IMR-90 (cell line): ENCODE measurements around the gene STK40. TPM values are rescaled to one million over a fixed set of nuclear protein-coding genes. Genes with fewer than 3 reads are reported as not detected.
A peak's percentile ranks its signal among the peaks of the same experiment; 100 is the strongest.

Source experiments
- ATAC-seq: fragments of 200-7000 bp; cut with Tn5 transposase; 2 replicates; pipeline ENCODE4 v1.9.1; 2020; ENCODE audit warnings: low read depth, mild to moderate bottlenecking, moderate library complexity
- BruUV-seq: library from RNA; stranded (reverse); fragments of 400-500 nt; replicated peaks from 2 replicates; lab custom pipeline; 2021; lab: Mats Ljungman, UMichigan
- CTCF ChIA-PET: fragments of 300-600 bp; formaldehyde crosslinking; extraction: SDS; loops from one replicate; lab custom pipeline; 2021; ENCODE audit warnings: antibody characterized with exemption; lab: Yijun Ruan, JAX
- POLR2A ChIA-PET: fragments of 300-600 bp; sonication (Branson Sonifier 250); formaldehyde crosslinking; loops from one replicate; lab custom pipeline; 2022; ENCODE audit warnings: antibody characterized with exemption; ENCODE audit not compliant: unreplicated experiment; lab: Charles Lee
- DNase-seq: peaks from one replicate; pipeline ENCODE4 v3.0.0; 2013
- H2AFZ ChIP-seq: replicated peaks from 2 replicates; pipeline ENCODE3; 2013; ENCODE audit warnings: low read length, mild to moderate bottlenecking; ENCODE audit not compliant: poor library complexity
- H2AK5ac ChIP-seq: 2 replicates; pipeline ENCODE4 v1.6.1; 2013; ENCODE audit warnings: low read depth, low read length, inconsistent platforms
- H2AK9ac ChIP-seq: replicated peaks from 2 replicates; pipeline ENCODE3; 2013; ENCODE audit warnings: mild to moderate bottlenecking, low read depth, low read length, moderate library complexity; ENCODE audit not compliant: poor library complexity
- H2BK120ac ChIP-seq: 2 replicates; pipeline ENCODE4 v1.6.1; 2013; ENCODE audit warnings: low read depth, low read length, inconsistent platforms
- H2BK15ac ChIP-seq: 3 replicates; pipeline ENCODE4 v1.6.1; 2013; ENCODE audit warnings: low read depth, low read length, inconsistent platforms
- H2BK20ac ChIP-seq: 2 replicates; pipeline ENCODE4 v1.6.1; 2013; ENCODE audit warnings: low read depth, mild to moderate bottlenecking, inconsistent platforms, low read length, moderate library complexity
- H2BK5ac ChIP-seq: 2 replicates; pipeline ENCODE4 v1.6.1; 2013; ENCODE audit warnings: mild to moderate bottlenecking, low read depth, low read length, inconsistent platforms; ENCODE audit not compliant: poor library complexity, severe bottlenecking
- H3K14ac ChIP-seq: replicated peaks from 2 replicates; pipeline ENCODE4 v1.6.1; 2013; ENCODE audit warnings: low read depth, low read length, inconsistent platforms
- H3K18ac ChIP-seq: 2 replicates; pipeline ENCODE4 v1.6.1; 2013; ENCODE audit warnings: low read depth, low read length, control low read depth
- H3K23ac ChIP-seq: 2 replicates; pipeline ENCODE4 v1.6.1; 2013; ENCODE audit warnings: low read depth, low read length, inconsistent platforms
- H3K27ac ChIP-seq: 2 replicates; pipeline ENCODE4 v1.5.1; 2013; ENCODE audit warnings: mild to moderate bottlenecking, control low read depth, low read length; ENCODE audit not compliant: insufficient read depth
- H3K27me3 ChIP-seq: 2 replicates; pipeline ENCODE4 v1.6.1; 2013; ENCODE audit warnings: low read length; ENCODE audit not compliant: control insufficient read depth, insufficient read depth
- H3K36me3 ChIP-seq: 2 replicates; pipeline ENCODE4 v1.6.1; 2013; ENCODE audit warnings: low read length, mixed read lengths; ENCODE audit not compliant: control insufficient read depth, insufficient read depth
- H3K4ac ChIP-seq: 2 replicates; pipeline ENCODE4 v1.6.1; 2013; ENCODE audit warnings: low read depth, low read length, inconsistent platforms
- H3K4me1 ChIP-seq: 2 replicates; pipeline ENCODE4 v1.6.1; 2013; ENCODE audit warnings: low read length, mixed read lengths; ENCODE audit not compliant: control insufficient read depth, insufficient read depth
- H3K4me2 ChIP-seq: 2 replicates; pipeline ENCODE4 v1.6.1; 2013; ENCODE audit warnings: low read depth, mild to moderate bottlenecking, control low read depth, low read length, moderate library complexity
- H3K4me3 ChIP-seq: 2 replicates; pipeline ENCODE4 v1.5.1; 2013; ENCODE audit warnings: low read depth, mild to moderate bottlenecking, control low read depth, low read length, moderate library complexity; ENCODE audit not compliant: insufficient read depth
- H3K56ac ChIP-seq: 2 replicates; pipeline ENCODE4 v1.6.1; 2013; ENCODE audit warnings: low read length, inconsistent platforms; ENCODE audit not compliant: insufficient read depth; ENCODE audit errors: extremely low read depth
- H3K79me1 ChIP-seq, 2 experiments: 2 replicates each; pipeline ENCODE4 v1.6.1; 2013; ENCODE audit warnings: low read length in 2 of 2, inconsistent platforms in 1 of 2, low read depth in 1 of 2
- H3K9ac ChIP-seq: 2 replicates; pipeline ENCODE4 v1.6.1; 2013; ENCODE audit warnings: low read depth, low read length, control low read depth
- H3K9me1 ChIP-seq: 2 replicates; pipeline ENCODE4 v1.6.1; 2013; ENCODE audit warnings: low read length, inconsistent platforms; ENCODE audit not compliant: insufficient read depth
- H3K9me3 ChIP-seq: 2 replicates; pipeline ENCODE4 v1.6.1; 2013; ENCODE audit warnings: low read length; ENCODE audit not compliant: control insufficient read depth, insufficient read depth
- H4K20me1 ChIP-seq: 2 replicates; pipeline ENCODE4 v1.6.1; 2013; ENCODE audit warnings: low read length, inconsistent platforms; ENCODE audit not compliant: insufficient read depth
- H4K5ac ChIP-seq: 2 replicates; pipeline ENCODE4 v1.6.1; 2013; ENCODE audit warnings: mild to moderate bottlenecking, low read depth, low read length, control low read depth
- H4K8ac ChIP-seq, 2 experiments: 2 replicates each; pipeline ENCODE4 v1.6.1; 2013; ENCODE audit warnings: low read depth in 2 of 2, low read length in 2 of 2, control low read depth in 1 of 2, inconsistent platforms in 1 of 2
- H4K91ac ChIP-seq: 2 replicates; pipeline ENCODE4 v1.6.1; 2013; ENCODE audit warnings: low read depth, low read length, inconsistent platforms; ENCODE audit not compliant: insufficient read depth
- BHLHE40 ChIP-seq: fragments of 150-350 bp; IDR thresholded peaks from 2 replicates; pipeline ENCODE4 v1.6.1; 2016; ENCODE audit warnings: mild to moderate bottlenecking, low read depth, low read length
- CHD1 ChIP-seq: IDR thresholded peaks from 2 replicates; pipeline ENCODE4 v1.6.1; 2012; ENCODE audit warnings: low read depth, low read length, improper control_type of control experiment
- MAFK ChIP-seq: IDR thresholded peaks from 2 replicates; pipeline ENCODE4 v1.6.1; 2012; ENCODE audit warnings: low read depth, low read length, improper control_type of control experiment
- RFX5 ChIP-seq: IDR thresholded peaks from 2 replicates; pipeline ENCODE4 v1.8.0; 2012; ENCODE audit warnings: low read depth, mild to moderate bottlenecking, low read length, moderate library complexity
- SMC3 ChIP-seq: fragments of 150-350 bp; IDR thresholded peaks from 2 replicates; pipeline ENCODE4 v1.6.1; 2016; ENCODE audit warnings: low read depth, mild to moderate bottlenecking, antibody characterized with exemption, low read length, moderate library complexity
- whole genome bisulfite sequencing, 2 experiments: methylation state at CpG; one replicate each; pipeline versions ENCODE4 v1.1.5 to v1.1.7; 2013; ENCODE audit warnings: missing lambda C conversion rate in 2 of 2; ENCODE audit not compliant: insufficient read length in 1 of 2; ENCODE audit errors: extremely low coverage in 2 of 2; 5-methylcytosine and 5-hydroxymethylcytosine counted together
- dilution Hi-C: fragments of 300-500 bp; cut with HindIII; formaldehyde crosslinking; loops from one replicate; pipeline ENCODE4 v1.14.3; 2018; ENCODE audit warnings: low sequenced_read_pairs; ENCODE audit not compliant: unreplicated experiment
- in situ Hi-C: fragments of 300-500 bp; cut with MboI; formaldehyde crosslinking; loops from 3 replicates; pipeline ENCODE4 v1.14.3; 2019; ENCODE audit warnings: low sequenced_read_pairs, inconsistent platforms, mixed read lengths
- intact Hi-C: fragments of 100-400 bp; cut with micrococcal nuclease; formaldehyde crosslinking; loops from 2 replicates; pipeline ENCODE4 v1.10.0; 2022
- polyA plus RNA-seq, 3 experiments: library from polyadenylated mRNA; depleted of rRNA; stranded (reverse); fragments of >200 nt; gene quantifications; 2 replicates each; pipeline ENCODE4 v1.2.3, GENCODE V29; 2012; ENCODE audit warnings: low replicate concordance in 1 of 3
- total RNA-seq: library from RNA; depleted of rRNA; stranded (reverse); fragments of >200 nt; gene quantifications from 2 replicates; pipeline ENCODE4 v1.2.3, GENCODE V29; 2012
- TF ChIP-seq, protein P1 (sequence below): fragments of 150-350 bp; IDR thresholded peaks from 2 replicates; pipeline ENCODE4 v1.6.1; 2016; ENCODE audit warnings: low read depth, mild to moderate bottlenecking, low read length, moderate library complexity, borderline replicate concordance

The STK40 gene
- total and polyA plus RNA-seq, 2 of the 4 experiments (the other 2 are of a cell fraction): 16.0 to 29.9 TPM

DNA sequence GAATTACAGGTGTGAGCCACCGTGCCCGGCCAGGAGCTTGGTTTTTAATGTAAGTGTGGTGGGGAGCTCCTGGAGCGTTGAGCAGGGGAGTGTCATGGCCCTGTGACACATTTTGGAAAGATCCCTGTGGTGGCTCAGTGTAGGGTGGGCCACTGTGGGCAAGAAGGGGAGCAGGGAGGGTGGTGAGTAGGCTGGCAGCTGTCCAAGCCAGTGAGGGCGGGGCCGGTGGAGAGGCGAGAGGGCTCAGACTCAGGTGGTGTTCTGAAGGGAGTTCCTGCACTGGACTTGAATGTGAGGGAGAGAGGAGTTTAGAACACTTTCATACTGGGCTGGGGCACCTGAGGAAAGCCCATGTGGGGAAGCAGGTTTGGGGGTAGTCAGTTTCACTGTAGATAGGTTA, 59.2 kb downstream of the STK40 start:
- POLR2A ChIA-PET: no interaction called here
- no peak for ATAC-seq

More for the DNA sequence above, 59.2 kb downstream of the STK40 start:
- Histone ChIP-seq H2BK120ac (peak overlapping the region; percentile 14), H2BK20ac (no peak overlapping the region), H3K23ac (no peak overlapping the region), H4K91ac (no peak overlapping the region), H3K9me3 (no peaks in the 10 kb centered on the region), H4K8ac (no peak overlapping the region), H3K4me1 (peaks cover 24% of the 10 kb centered on the region), H3K14ac (no peak overlapping the region), H3K4ac (no peak overlapping the region), H3K27ac (no peak overlapping the region), H2AFZ (no peak overlapping the region), H3K9ac (no peak overlapping the region), H2AK5ac (no peak overlapping the region; the same call in 1 of the 2 replicates), H2AK9ac (peak overlapping the region; percentile 37), H4K20me1 (peaks cover 5% of the 10 kb centered on the region), H2BK15ac (no peak overlapping the region), H4K5ac (no peak overlapping the region), H3K79me1 (peaks cover 0 to 53% of the 10 kb centered on the region in 2 experiments), H3K18ac (no peak overlapping the region), H3K27me3 (no peaks in the 10 kb centered on the region), H2BK5ac (no peak overlapping the region), H3K9me1 (peaks cover 21% of the 10 kb centered on the region), H3K4me2 (no peak overlapping the region), H3K36me3 (peaks cover 7% of the 10 kb centered on the region; the same call in 1 of the 2 replicates), H3K56ac (no peak overlapping the region), H3K4me3 (no peak overlapping the region)
- no peak for DNase-seq
- TF ChIP-seq BHLHE40 (no peak), MAFK (no peak), RFX5 (no peak), SMC3 (no peak), CHD1 (no peak)
- TF ChIP-seq, protein P1, sequence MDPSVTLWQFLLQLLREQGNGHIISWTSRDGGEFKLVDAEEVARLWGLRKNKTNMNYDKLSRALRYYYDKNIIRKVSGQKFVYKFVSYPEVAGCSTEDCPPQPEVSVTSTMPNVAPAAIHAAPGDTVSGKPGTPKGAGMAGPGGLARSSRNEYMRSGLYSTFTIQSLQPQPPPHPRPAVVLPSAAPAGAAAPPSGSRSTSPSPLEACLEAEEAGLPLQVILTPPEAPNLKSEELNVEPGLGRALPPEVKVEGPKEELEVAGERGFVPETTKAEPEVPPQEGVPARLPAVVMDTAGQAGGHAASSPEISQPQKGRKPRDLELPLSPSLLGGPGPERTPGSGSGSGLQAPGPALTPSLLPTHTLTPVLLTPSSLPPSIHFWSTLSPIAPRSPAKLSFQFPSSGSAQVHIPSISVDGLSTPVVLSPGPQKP: no peak
- CTCF ChIA-PET: no interaction called here
- BruUV-seq: no TSS peak
- dilution Hi-C loops: no loop called here
- 84% methylated on average over 6 of the region's 6 CpGs; no CpG with 5 or more reads in 1 of the 2 experiments for WGBS, 2 experiments
- in situ Hi-C loops: no loop called here
- intact Hi-C loops: no loop called here
